Skeletal muscle cell (primary cell): Measurements from ENCODE around the gene BIRC7.

ENCODE experiments used
- DNase-seq: peaks from one replicate; pipeline ENCODE4 v3.0.0-alpha.2; 2010; ENCODE audit warnings: low read depth
- H3K4me3 ChIP-seq: 2 replicates; pipeline ENCODE4 v1.5.1; 2011; ENCODE audit warnings: low read depth, mild to moderate bottlenecking, control low read depth, low read length, moderate library complexity

The BIRC7 gene

GRCh38 chr20:63274381-63275228 lies 38.9 kb downstream of the BIRC7 start:
- DNase-seq = no peak
- H3K4me3 ChIP-seq = peak overlapping the region; percentile 97

DNA sequence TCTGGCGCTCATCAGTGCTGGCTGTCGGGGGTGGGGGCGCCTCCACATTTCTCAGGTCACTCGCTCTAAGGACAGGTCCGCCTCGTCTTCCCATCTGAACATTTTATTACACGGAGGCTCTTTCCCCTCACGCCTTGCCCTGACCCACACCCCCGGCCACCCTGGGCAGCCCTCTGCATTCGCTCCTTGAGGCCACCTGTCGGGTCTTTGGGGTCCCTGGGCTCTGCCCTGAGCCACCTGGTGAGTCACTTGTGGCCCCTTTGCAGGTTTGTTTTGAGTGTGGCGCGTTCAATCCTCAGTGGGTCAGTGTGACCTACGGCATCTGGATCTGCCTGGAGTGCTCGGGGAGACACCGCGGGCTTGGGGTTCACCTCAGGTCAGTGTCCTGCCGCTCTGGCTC lies 40.1 kb downstream of the BIRC7 start:
- H3K4me3 ChIP-seq = no peak overlapping the region
- DNase-seq = no peak

- DNase-seq = no peak
- H3K4me3 ChIP-seq = no peak overlapping the region
Measured at GRCh38 chr20:63276956-63277355, 41.3 kb downstream of the BIRC7 start.

DNA sequence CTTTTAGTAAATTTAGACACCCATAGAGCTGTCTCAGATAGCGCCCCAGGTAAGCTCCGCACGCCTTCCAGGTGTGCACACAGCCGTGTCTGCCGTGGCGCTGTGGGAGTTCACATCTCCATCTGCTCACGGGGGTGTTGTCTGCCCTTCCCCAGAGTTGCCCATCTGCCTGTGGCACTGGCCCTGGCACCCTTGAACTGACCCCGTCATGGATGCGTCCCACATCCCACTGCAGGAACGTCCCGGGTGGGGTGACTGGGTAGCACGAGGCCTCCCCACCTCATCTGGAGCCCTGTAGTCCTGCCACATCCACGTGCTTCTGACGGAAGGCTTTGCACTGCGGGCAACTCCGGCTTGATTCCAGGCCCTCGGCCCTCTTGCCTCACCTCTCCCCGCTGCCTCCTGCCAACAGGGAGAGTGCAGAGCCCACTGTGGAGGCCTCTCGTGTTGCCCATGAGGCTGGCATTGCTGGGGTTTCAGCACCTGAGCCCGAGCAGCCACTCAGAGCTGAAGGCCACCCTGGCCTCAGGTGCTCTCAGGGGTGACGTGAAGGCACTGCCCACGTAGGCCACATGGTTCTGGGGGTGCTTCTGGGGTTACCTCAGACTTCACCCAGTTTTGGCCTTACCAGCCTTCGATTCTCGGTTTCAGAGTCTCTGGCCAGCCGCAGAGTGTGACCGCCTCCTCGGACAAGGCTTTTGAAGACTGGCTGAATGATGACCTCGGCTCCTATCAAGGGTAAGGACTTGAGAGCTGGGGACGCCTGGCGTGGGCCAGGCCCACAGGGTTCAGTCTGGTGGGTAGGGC lies 42.0 kb downstream of the BIRC7 start:
- DNase-seq = no peak
- no peak overlapping the region for H3K4me3 ChIP-seq

- no peak overlapping the region for H3K4me3 ChIP-seq
- DNase-seq = no peak
Measured at GRCh38 chr20:63278661-63279060, 43.0 kb downstream of the BIRC7 start.

DNA sequence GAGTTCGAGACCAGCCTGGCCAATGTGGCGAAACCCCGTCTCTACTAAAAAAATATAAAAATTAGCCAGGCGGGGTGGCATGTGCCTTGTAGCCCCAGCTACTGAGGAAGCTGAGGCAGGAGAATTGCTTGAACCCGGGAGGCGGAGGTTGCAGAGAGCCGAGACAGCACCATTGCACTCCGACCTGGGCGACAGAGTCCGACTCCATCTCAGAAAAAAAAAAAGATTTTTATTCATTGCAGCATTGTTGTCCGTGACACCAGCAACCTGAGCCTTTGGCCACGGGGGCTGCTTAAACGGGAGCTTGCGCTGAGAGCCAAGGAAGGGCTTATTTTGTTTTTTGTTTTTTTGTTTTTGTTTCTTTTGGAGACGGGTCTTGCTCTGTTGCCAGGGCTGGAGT lies 44.2 kb downstream of the BIRC7 start:
- DNase-seq = no peak
- H3K4me3 ChIP-seq = no peak overlapping the region

DNA sequence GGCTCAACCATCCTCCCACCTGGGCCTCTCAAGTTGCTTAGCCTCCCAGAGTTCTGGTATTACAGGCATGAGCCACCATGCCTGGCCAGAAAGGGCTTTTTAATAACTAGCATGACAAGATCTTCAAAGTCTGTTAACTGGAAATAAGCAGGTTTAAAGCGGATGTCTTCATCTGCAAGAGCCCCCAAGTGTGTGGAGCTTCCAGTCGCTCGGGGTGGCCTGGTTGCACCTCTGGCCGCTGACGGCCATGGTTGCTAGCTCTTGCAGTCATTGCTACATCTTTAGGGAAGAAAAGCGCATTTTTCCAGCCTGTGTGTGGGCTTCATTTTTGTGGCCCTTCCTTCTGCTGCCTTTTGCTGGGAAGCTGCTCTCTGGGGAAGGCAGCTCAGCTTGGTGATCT lies 44.7 kb downstream of the BIRC7 start:
- H3K4me3 ChIP-seq = no peak overlapping the region
- no peak for DNase-seq

- H3K4me3 ChIP-seq = no peak overlapping the region
- no peak for DNase-seq
Measured at GRCh38 chr20:63280929-63281545, 45.3 kb downstream of the BIRC7 start.

GRCh38 chr20:63281742-63282665 lies 46.3 kb downstream of the BIRC7 start:
- DNase-seq = no peak
- no peak overlapping the region for H3K4me3 ChIP-seq

GRCh38 chr20:63282946-63283345 lies 47.2 kb downstream of the BIRC7 start:
- DNase-seq = no peak
- H3K4me3 ChIP-seq = no peak overlapping the region

DNA sequence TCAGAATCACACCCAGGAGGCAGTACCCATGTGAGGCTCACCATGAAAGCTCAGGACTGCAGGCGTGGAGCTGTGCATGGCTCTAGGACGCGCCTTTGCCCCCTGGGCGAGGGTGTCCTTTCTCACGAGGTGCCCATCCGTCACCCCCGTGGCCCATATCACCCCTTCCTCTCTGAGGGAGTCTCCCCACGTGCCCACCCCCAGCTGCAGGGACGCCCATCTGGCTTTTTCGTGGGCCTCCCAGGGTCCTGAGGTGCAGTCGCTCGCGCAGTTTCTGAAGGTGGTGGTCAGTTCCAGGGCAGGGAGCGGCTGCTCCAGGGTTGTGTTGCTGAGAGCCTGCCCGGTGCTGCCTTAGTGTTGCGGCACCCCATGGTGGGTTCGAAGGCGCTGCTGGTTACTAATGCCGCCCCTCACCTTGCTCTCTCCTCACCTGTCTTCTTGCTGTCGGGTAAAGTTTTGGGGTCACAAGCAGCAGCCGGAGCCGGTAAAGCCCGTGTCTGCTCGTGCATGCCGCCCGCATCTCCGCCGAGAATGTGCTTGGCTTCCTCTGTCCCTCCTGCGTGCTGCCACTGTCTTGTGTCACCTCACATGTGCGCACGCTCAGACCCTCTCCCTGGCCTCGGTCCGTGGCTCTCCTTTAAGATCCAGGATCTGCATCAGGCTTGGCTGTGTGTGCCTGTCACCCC lies 47.8 kb downstream of the BIRC7 start:
- H3K4me3 ChIP-seq = no peak overlapping the region
- no peak for DNase-seq

DNA sequence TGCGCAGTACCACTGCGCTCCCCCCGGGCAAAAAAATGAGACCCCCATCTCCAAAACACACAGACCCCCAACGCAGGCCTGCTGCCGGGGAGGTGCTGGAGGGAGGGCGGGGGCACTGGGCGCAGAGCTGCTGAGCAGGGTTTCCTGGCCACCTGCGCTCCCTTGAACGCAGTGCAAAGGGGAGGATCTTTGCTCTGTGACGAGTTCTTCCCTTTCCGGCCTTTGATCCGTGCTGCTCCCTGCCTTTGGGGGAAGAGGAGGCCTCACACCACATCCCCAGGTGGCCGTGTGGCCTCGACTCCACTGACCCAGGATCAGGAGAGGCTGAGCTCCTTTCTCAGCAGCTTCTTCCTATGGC lies 48.4 kb downstream of the BIRC7 start:
- no peak overlapping the region for H3K4me3 ChIP-seq
- DNase-seq = no peak

DNA sequence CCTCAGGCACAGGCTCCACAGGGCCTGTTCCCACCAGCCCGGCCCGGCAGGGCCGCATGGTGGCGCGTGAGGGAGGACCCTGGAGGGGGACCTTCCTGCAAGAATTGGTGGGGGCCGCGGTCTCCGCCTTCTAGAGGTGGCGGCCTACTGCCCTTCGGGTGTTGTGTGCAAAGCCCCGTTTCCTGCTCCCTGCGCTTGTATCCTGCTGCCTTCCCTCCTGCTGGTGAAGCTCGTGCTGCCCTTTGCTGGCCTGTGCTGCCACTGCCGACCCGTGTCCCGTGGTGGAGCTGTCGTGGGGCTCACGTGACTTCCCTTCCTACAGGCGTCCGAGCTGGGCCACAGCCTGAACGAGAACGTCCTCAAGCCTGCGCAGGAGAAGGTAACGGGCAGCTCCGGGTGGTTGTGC lies 48.8 kb downstream of the BIRC7 start:
- no peak for DNase-seq
- no peak overlapping the region for H3K4me3 ChIP-seq

DNA sequence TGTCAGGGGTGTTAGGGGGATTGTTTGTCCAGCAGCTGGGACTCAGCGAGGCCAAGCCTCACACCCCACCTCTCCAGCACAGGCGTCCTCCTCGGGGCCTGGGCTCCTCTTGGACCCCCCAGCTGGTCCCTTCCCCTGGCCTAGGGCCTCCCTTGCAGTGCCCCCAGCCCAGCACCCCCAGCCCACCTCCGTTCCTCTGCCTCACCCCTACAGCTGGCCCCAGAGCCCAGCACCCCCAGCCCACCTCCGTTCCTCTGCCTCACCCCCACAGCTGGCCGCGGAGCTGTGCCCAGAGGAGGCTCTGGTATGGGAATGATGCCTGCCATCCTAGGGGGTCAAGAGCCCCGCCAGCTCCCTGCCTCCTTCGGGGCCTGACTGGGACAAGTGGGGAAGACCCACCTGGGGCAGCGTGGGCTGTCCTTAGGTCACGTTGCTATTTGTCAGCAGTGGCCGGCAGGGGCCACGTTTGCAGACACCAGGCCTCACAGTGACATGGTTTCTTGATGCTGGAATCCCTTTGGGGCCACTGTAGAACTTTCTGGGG lies 49.3 kb downstream of the BIRC7 start:
- DNase-seq = no peak
- H3K4me3 ChIP-seq = no peak overlapping the region

GRCh38 chr20:63285636-63286615 lies 50.2 kb downstream of the BIRC7 start:
- no peak overlapping the region for H3K4me3 ChIP-seq
- DNase-seq = no peak

DNA sequence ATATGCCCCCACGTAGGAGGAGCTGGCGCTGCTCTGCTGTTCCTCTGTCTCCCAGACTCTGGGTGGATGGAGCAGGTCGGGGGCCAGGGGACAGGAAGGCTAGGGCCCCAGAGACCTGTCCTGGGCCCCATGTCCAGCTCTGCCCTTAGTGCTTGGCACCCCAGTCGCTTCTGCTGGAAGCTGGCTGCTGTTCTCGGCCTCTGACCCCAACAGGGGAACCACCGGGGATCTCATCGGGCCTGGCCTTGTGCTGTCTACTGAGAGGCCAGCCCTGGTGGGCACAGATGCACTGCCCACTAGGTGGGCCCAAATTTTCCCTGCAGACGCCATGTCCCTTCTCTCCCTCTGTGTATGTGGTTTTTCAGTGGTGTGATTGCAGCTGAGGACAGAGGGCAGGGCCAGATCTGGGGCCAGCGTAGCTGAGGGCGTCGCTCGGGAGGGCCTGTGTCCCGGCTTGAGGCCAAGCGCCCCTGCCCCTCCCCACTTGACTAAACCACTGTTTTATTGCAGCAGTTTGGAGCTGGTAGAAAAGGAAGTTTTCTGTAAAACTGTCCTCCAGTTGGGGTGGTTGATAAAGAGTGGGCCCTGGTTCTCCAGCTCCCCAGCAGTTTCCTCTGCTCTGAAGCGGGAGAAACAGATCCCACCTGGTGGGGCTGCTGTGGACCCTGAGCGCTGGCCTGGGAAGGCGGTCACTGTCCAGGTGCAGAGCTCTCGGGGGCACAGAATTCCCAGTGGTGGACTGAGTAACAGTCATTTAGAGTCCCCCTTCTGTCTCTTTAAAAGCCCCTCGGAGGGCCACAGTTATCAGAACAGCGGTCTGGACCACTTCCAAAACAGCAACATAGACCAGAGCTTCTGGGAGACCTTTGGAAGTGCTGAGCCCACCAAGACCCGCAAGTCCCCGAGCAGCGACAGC lies 51.3 kb downstream of the BIRC7 start:
- no peak overlapping the region for H3K4me3 ChIP-seq
- no peak for DNase-seq
